Medulla oblongata (tissue), 1 donor: ENCODE measurements around the gene TRABD2B.
A peak's percentile ranks its signal among the peaks of the same experiment; 100 is the strongest.

Experiments used
- DNase-seq: peaks from one replicate; pipeline ENCODE4 v3.0.0-alpha.2; 2015; ENCODE audit errors: extremely low spot score

TRABD2B gene

GRCh38 chr1:47935856-47936255 lies 61.3 kb downstream of the TRABD2B start:
- DNase-seq, result no peak

GRCh38 chr1:47935163-47935562 lies 62.0 kb downstream of the TRABD2B start:
- DNase-seq, result no peak

DNA sequence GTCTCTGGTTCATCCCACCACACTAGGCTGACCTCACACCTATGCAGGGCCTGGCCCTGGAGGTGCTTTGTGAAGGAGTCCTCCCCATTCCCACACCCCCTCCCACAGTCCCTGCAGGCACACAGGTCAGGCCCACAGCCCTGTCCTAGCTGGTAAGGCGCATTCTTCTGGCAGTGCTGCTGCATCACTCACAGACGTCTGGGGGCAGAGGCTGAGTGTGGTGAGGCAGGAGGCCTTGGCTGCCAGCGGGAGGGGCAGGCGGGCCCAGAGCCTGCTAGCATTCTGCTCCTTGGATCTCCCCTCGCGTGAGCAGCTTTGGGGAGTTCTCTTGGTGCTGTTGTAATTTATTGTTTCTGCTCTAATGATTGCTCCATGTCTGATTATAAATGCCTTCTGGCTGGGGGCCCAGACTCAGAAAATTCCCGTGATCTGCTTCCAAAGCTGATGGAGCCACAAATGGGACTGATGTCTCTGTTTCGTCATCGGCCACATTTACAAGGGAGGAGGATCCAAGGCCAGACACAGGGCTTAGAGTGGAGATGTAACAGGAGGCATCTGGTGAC lies 62.9 kb downstream of the TRABD2B start:
- DNase-seq, result no peak

- DNase-seq, result no peak
Measured at GRCh38 chr1:47932743-47933142, 64.4 kb downstream of the TRABD2B start.

- DNase-seq, result no peak
Measured at GRCh38 chr1:47931395-47931794, 65.8 kb downstream of the TRABD2B start.

DNA sequence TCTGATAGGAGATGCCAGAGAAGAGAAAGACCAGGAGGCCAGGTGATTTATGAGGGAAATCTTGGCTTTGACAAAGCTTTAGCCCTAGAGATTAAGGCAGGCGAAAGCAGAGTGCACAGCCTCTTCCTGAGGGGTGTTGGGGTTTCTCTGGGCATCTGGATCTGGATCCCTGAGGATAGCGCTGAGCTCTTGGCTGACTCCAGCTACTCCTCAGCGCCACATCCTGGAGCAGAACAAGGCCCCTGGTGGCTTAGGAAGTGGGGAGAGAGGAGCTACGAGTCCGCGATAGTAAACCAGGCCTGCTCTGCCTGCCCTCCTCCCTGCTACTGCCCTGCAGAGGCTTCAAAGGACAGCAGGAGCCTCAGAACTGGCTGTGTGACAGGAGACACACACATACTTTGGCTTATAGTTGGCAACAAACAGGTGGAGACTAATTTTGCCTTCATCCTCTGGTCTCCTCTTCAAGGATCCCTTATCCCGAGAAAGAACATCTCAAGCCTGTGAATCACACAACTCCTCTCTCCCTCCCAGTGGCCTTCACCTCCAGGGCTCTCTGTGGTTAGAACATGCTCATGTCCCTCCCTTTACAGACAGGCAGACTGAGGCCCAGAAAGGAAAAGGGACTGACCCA lies 66.9 kb downstream of the TRABD2B start:
- DNase-seq, result no peak

GRCh38 chr1:47927165-47927564 lies 70.0 kb downstream of the TRABD2B start:
- no peak for DNase-seq

DNA sequence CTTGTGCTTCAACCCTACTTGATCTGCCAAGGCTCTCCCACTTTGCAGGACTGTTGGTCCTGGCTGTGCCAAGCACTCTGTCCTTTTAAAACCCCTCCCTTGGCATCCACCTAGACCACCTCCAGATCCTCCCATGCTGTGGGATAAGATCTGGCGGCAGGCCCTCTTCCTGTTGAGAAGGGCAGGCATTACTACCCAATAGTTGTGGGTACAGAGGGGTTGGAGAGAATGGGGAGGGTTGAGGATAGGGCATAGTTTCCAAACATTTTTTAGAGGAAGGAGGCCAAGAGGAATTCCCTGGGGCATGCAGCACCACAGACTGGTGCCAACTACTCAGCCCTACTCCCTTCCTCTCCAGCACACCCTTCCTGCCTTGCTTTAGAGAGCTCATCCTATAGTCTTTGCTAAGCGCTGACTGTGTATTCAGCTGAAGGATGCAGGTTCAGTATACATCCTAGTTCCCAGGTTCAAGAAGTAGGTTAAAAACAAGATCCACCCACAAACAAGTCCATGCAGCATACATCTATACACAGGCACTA lies 70.7 kb downstream of the TRABD2B start:
- DNase-seq, result no peak

GRCh38 chr1:47924270-47925048 lies 72.7 kb downstream of the TRABD2B start:
- no peak for DNase-seq

GRCh38 chr1:47921935-47922415 lies 75.2 kb downstream of the TRABD2B start:
- DNase-seq, result no peak

DNA sequence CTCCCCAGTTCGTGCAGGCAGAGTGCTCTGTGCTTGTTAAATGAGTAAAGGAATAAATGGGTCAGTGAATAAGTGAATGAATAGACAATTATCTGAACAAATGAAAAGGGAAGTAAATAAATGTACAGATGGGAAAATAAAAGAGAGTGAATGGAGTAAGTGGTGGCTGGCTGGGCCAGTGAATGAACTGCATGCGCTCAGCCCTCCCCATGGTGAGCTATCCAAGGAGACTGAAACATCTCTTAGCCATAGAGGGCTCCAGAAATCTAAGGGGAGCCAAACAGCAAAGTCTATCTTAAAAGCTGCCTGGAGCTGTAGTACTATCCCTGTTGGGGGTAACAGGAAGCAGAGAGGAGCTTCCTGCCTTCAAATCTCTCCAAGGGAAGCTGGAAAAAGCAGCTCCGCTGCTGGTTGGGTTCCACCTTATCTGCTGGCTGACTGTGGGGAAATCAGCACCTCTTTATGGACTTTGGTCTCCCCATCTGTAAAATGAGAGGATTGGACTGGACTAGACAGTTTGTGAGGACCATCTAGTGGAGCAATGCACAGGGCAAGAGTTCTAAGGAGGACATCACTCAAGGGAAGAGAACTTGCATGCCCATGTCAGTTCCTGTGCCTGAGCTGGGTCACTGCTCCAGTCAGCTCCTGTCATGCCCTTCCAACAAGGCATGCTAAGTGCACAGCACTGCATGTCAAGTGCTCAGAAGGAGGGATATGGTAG lies 77.9 kb downstream of the TRABD2B start:
- no peak for DNase-seq

DNA sequence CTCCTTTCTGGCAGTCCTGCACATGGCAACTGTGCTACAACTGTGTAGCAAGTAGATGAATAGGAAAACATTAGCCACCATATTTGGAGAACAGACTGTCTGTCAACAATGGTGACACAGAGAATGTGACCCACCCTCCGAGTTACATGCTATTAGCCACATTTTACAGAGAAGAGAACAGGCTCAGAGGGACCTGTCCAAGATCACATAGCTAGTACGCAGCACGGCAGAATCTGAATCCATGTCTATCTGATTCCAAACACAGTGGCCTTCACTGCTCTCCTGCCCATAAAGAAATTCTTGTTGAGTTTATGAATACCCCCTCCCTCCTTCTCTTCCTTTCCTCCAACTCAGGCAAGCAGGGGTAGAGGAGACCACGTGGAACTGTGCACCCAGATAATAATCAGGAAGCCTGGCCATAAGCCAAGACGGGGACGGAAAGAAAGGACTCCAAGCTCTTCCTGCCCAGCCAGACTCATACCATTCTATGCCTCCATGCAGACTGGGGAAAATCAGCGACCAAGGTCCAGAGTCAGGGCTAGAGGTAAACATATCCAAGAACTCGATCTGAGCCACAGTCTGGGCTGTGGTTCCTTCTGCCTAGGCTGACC lies 78.8 kb downstream of the TRABD2B start:
- no peak for DNase-seq

GRCh38 chr1:47917687-47918086 lies 79.5 kb downstream of the TRABD2B start:
- no peak for DNase-seq

DNA sequence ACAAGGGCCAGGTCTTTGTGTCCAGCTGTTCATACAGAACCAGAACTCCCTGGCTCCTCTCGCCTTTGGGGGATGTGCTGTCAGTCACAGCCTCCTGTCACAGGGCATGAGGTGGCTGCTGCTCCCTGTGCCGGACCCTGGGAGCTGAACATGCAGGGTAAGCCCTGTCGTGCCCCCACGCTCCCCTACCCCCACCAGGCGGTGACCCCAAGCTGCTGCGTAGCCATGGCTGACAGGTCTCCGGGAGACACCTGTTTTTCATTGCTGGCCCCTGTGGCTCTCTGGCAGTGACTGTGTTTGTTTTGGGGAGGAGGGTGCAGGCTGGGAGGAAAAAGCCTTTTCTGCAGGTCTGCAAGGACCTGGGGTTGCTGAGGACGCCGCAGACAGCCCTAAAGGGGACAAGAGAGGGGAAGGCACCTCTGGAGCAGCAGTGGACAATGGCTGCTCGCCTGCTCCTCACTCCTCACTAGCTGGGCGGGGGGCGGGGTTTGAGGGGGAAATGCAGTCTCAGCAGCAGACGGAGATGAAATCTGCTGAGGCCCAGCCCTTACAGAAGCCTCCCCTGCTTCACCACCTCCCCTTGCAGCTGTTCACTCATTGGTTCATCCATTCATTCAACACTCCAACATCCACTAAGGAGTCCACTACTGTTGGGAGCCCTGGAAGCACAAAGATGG lies 81.4 kb downstream of the TRABD2B start:
- no peak for DNase-seq

DNA sequence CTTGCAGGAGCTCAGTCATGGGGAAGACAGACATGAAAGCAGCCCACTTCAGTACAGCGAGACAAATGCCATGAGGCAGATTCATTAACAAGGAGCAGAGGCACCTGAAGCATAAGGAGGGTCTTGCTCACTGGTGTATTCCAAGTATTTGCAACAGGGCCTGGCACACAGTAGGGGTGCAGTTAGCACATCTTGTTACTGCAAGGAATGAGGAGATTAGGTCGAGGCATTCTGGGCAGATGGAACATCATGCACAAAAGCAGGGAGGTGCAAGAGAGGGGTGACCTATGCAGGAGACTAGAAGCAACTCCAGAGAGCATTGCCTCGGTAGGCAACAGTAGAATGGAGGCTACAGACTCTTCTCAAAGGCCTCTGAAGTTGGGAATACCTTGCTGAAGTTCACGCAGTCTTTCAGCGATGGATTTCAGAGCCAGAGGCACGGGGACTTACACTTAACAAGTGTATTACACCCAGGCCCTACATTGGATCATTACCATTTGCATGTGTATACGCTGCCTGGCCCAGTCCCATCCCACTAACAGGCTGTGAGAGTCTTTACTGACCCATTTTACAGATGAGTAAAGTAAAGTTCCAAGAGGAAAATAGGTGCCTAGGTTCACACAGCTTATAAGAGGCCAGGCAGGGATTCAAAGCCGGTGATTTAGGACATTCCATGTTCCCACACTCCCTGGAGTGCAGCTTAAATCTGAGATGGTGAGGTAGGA lies 82.1 kb downstream of the TRABD2B start:
- no peak for DNase-seq

DNA sequence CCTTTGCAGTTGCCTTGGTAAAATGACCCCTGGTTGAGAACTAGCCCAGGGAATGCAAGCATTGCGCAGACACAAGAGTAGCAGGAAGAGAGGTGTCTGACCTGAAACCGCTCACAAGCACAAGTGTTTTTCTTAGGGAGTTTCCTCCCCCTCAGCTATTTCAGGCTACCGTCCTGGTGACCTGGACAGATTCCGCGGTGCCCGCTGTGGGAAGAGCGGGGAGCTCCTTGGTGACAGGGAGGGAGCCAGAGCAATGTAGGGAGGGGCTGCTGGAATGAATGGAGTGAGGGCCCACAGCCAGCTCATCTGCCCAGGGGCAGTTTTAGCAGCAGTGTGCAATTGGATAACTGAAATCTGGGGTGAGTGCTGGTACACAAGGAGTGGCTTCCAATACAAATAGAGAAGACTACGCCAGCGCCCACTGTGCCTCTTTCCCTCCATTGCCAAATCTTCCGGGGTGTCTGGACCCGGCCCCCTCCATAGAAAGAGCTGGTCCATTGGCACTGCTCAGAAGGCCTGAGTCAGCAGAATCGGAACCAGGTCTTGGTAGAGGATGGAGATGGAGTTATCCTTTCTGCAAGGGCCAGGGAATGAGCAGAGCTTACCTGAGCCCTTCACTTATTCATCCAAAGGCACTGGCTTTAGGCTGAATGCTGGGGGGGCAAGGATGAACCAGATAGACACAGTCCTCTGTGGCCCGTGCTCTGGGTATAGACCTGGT lies 82.8 kb downstream of the TRABD2B start:
- peak; percentile 6 for DNase-seq

DNA sequence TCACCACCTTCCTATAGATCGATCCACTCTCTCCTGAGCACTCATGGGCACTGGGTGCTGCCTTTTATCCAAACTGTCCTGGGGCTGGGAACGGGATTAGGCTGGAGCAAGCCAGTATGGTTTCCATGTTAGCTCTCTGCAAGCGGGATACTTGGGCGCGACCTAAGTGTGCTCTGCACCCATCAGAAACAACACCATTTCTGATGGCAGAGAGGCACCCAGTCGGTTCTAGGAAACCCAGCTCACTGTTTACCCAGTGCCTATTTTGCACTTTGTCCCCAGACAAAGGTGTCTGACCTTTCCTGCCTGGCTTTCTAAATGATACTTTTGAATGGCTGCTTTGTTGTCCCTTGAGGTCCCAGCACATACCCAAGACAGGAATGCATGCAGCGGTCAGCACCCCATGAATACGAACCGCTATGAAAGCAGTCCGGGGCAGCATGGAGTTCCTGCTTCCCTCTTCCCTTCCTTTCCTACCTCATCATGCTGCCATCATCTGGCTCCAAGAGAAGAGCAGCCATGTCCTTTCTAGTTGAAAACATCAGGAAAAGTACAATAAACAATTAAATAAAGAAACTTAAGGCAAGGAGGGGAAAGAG lies 83.9 kb downstream of the TRABD2B start:
- DNase-seq, result no peak

DNA sequence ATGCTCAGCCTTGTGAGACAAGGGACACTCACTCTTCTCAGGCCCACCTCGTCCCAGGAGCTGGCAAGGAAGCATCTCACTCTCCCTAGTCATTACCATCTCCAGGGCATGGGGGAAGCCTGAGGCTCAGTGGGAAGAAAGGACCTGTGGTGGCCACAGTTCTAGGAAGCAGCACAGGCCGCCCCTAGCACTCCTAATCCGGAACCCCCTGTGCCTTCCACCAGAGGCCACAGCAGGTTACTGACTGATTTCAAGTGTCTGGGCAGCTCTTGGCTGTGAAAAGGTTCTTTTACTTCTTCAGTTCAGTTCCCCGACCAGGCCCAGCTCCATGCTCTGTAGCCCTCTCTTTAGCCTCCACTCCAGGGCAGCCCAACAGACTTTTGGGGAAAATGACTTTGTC lies 84.4 kb downstream of the TRABD2B start:
- DNase-seq, result no peak

DNA sequence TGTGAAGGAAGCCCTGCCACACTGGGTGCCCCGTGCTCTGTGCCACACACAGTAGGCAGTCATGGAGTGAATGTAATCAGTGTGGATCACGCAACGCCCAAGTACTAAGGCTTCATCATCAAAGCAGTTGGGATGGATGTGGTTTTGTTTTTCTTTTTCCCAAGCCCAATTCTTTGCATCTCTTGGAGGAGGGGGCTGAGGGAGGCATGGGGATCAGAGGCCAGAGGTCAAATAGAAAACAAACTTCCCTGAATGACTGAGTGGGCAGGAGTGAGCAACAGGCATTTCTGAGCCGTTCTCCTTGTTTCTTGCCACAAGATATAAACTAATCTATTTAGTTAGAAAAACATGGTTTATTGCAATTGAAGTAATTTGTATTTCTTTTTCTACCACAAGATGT lies 85.3 kb downstream of the TRABD2B start:
- no peak for DNase-seq
